GM12801 (cell line): Measurements from ENCODE around the gene TINAGL1.

Experiments
- CTCF ChIP-seq: IDR thresholded peaks from one replicate; pipeline ENCODE4 v1.5.1; 2011; ENCODE audit warnings: control low read depth; ENCODE audit not compliant: insufficient read length; ENCODE audit errors: extremely low read depth

The TINAGL1 gene

GRCh38 chr1:31576201-31576669, at the start of gene TINAGL1:
TSS of gene TINAGL1 (plus strand) at chr1:31576515. CDS start at chr1:31577149, 634 bp downstream.
- TF ChIP-seq CTCF = no peak

- no peak for TF ChIP-seq CTCF
Measured at GRCh38 chr1:31529999-31530684, 46.2 kb upstream of the TINAGL1 start.

GRCh38 chr1:31531177-31531999, 44.9 kb upstream of the TINAGL1 start:
- TF ChIP-seq CTCF = no peak

- no peak for TF ChIP-seq CTCF
Measured at GRCh38 chr1:31532173-31532572, 44.1 kb upstream of the TINAGL1 start.

- TF ChIP-seq CTCF = no peak
Measured at GRCh38 chr1:31535561-31535960, 40.8 kb upstream of the TINAGL1 start.

GRCh38 chr1:31539329-31539728, 37.0 kb upstream of the TINAGL1 start:
- no peak for TF ChIP-seq CTCF

GRCh38 chr1:31541194-31541593, 35.1 kb upstream of the TINAGL1 start:
- no peak for TF ChIP-seq CTCF
